ENCODE results near the gene RAB43.

Gene RAB43

GRCh38 chr3:129106866-129107565 is 14.6 kb downstream of the RAB43 start:
- H3K4me3 ChIP-seq (replicated peaks; ENCODE audit: low read depth, low read length) = no peak overlapping the region
- no peaks in the 10 kb centered on the region for H3K27me3 ChIP-seq (replicated peaks; ENCODE audit: control insufficient read depth, insufficient read depth, low read length)
- TF ChIP-seq, protein P1, sequence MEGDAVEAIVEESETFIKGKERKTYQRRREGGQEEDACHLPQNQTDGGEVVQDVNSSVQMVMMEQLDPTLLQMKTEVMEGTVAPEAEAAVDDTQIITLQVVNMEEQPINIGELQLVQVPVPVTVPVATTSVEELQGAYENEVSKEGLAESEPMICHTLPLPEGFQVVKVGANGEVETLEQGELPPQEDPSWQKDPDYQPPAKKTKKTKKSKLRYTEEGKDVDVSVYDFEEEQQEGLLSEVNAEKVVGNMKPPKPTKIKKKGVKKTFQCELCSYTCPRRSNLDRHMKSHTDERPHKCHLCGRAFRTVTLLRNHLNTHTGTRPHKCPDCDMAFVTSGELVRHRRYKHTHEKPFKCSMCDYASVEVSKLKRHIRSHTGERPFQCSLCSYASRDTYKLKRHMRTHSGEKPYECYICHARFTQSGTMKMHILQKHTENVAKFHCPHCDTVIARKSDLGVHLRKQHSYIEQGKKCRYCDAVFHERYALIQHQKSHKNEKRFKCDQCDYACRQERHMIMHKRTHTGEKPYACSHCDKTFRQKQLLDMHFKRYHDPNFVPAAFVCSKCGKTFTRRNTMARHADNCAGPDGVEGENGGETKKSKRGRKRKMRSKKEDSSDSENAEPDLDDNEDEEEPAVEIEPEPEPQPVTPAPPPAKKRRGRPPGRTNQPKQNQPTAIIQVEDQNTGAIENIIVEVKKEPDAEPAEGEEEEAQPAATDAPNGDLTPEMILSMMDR (IDR thresholded peaks at IDR 0.05; ENCODE audit: insufficient read depth, low read length, poor library complexity, severe bottlenecking) = no peak
- H3K36me3 ChIP-seq (ENCODE audit: control insufficient read depth, insufficient read depth, low read length) = peaks cover 6% of the 10 kb centered on the region
- DNase-seq (ENCODE audit: extremely low read depth, insufficient read length) = no peak

- no peaks in the 10 kb centered on the region for H3K27me3 ChIP-seq (replicated peaks; ENCODE audit: control insufficient read depth, insufficient read depth, low read length)
- H3K4me3 ChIP-seq (replicated peaks; ENCODE audit: low read depth, low read length) = no peak overlapping the region
- H3K36me3 ChIP-seq (ENCODE audit: control insufficient read depth, insufficient read depth, low read length) = peaks cover 6% of the 10 kb centered on the region
- DNase-seq (ENCODE audit: extremely low read depth, insufficient read length) = no peak
- TF ChIP-seq, protein P1 (IDR thresholded peaks at IDR 0.05; ENCODE audit: insufficient read depth, low read length, poor library complexity, severe bottlenecking) = no peak
Observed at GRCh38 chr3:129106320-129106719, 15.3 kb downstream of the RAB43 start.

DNA sequence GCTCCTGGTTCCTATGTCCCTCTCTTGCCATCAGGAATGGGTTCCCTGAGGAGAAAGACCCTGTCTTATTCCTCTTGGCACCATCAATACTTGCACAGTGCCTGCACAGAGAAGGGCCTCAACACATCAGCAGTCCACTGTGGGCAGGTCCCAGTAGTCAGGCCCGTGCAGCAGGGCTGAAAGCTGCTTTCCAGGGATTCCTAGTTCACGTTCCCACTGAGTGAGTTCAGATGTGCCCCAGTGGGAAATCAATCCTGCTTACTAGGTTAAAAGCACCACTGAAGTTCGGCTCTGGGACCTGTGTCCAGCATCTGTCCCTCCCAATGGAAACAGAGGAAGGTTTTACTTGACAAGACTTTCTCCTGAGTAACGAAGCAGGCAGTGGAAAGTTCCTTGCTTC is 15.7 kb downstream of the RAB43 start:
- DNase-seq (ENCODE audit: extremely low read depth, insufficient read length) = no peak
- H3K4me3 ChIP-seq (replicated peaks; ENCODE audit: low read depth, low read length) = no peak overlapping the region
- H3K36me3 ChIP-seq (ENCODE audit: control insufficient read depth, insufficient read depth, low read length) = peaks cover 6% of the 10 kb centered on the region
- no peaks in the 10 kb centered on the region for H3K27me3 ChIP-seq (replicated peaks; ENCODE audit: control insufficient read depth, insufficient read depth, low read length)
- TF ChIP-seq, protein P1 (IDR thresholded peaks at IDR 0.05; ENCODE audit: insufficient read depth, low read length, poor library complexity, severe bottlenecking) = no peak

DNA sequence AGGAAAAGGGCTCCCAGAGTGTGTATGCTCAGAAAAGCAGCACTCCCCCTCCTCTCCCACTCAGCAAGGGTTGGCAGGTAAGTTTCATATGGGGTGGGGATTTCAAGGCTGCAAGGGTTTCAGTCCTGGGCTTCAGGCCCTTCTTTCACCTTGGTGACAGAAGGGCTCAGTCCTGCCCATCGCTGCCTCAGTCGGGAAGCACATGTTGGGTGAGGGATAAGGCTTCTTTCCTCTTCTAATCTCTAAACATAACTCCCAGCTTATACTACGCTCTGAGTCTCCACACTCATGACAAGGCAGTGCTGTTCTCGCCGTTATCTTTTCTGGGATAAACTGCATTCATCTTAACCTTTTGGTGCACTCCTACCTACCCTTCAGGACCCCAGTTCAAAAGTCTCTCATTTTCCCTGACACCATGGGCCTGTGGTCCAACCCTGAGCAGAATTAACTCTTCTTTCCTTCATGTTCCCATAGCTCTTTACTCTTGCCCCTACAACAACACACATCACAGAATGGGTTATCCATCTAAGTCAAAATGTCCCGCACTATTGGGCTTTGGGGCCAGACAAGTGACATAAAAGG is 17.0 kb downstream of the RAB43 start:
- Histone ChIP-seq H3K27me3 (replicated peaks; ENCODE audit: control insufficient read depth, insufficient read depth, low read length) (no peaks in the 10 kb centered on the region), H3K4me3 (replicated peaks; ENCODE audit: low read depth, low read length) (no peak overlapping the region), H3K36me3 (ENCODE audit: control insufficient read depth, insufficient read depth, low read length) (peaks cover 6% of the 10 kb centered on the region)
- DNase-seq (ENCODE audit: extremely low read depth, insufficient read length) = no peak
- TF ChIP-seq, protein P1 (IDR thresholded peaks at IDR 0.05; ENCODE audit: insufficient read depth, low read length, poor library complexity, severe bottlenecking) = no peak

DNA sequence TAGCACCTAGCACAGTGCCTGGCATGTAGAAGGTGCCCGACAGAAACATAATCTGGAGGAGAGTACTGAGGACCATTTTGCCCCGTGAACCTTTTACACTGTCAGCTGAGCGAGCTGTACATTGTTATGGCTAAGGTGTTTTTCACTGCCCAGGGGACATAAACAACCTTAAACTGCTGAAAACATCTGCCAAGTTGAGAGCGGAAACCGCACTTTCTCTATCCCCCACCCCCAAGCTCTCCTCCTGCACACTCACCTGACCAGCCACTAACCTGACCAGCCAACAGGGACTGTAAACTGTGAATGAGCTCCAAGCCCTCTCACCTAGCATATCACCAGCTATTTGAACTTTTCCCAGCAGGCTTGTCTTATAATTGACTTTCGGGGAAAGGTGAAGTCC is 17.6 kb downstream of the RAB43 start:
- Histone ChIP-seq H3K27me3 (replicated peaks; ENCODE audit: control insufficient read depth, insufficient read depth, low read length) (no peaks in the 10 kb centered on the region), H3K4me3 (replicated peaks; ENCODE audit: low read depth, low read length) (no peak overlapping the region), H3K36me3 (ENCODE audit: control insufficient read depth, insufficient read depth, low read length) (peaks cover 6% of the 10 kb centered on the region)
- DNase-seq (ENCODE audit: extremely low read depth, insufficient read length) = no peak
- TF ChIP-seq, protein P1 (IDR thresholded peaks at IDR 0.05; ENCODE audit: insufficient read depth, low read length, poor library complexity, severe bottlenecking) = no peak

All from GM06990 (cell line).